ENCODE data around the gene PSMD14. TPM values are rescaled to one million over a fixed set of nuclear protein-coding genes. Genes with fewer than 3 reads are reported as not detected.

The PSMD14 gene
- polyA plus RNA-seq, 1 donor from 2014 or later = 136 TPM

DNA sequence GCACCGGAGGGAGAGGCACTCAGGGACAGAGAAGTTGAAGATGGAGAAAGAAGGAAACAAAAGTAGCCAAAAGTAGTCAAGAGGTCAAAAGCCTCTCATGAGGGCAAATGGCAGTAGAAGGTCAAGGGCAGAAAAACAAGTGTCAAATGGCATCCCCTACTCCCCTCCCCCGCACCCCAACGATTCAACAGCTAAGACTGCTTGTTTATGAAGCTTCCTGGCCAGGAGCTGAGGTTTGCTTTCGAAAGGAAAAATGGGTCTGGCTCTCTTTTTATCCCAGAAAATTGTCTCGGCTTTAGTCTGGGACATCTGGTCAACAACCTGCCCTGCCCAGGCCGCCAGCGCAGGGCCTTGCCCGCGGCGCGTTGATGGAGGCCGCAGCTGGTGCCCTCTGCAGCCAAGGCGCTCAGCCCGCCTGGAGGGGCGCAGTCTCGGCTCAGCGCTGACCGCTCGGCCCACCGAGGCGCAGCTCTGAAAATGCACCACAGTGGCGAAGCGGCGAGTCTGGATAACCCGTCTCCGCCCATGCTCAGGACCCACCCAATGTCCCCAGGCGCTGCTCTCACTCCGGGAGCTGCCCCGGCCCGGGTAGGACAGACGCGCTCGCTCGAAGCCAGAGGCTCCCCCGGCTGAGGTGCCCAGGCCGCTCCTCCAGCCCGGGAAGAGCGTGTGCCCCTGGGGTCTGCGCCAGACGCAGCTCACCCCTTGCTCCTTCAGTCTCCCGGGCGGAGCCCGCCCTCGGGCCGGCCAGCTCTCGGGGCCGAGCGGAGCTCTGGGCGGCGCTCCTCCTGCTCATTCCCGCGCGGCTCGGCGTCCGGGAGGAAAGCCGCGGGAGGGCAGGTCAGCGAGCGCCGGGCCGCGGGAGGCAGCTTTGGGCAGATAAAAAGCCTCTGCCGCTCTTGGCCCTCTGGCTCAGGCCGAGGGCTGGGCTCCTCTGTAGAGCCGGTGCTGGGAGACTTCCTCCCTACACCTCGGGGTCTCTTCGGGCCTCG, 106.1 kb downstream of the PSMD14 start:
- Histone ChIP-seq H3K27ac (ENCODE audit: low read length) (no peak overlapping the region), H2AFZ (ENCODE audit: low read depth, low read length) (no peak overlapping the region), H4K20me1 (ENCODE audit: insufficient read depth) (no peaks in the 10 kb centered on the region), H3K9me3 (ENCODE audit: low read length) (no peaks in the 10 kb centered on the region), H3K4me3 (ENCODE audit: low read length) (peak overlapping the region; percentile 61), H3F3A (ENCODE audit: insufficient read depth, low read length, poor library complexity, severe bottlenecking) (no peaks in the 10 kb centered on the region), H3K9me2 (ENCODE audit: insufficient read depth, low read length) (no peaks in the 10 kb centered on the region), H3K79me2 (replicated peaks; ENCODE audit: insufficient read depth, low read length) (no peaks in the 10 kb centered on the region), H3K36me3 (ENCODE audit: insufficient read depth, low read length) (no peaks in the 10 kb centered on the region), H3K9ac (ENCODE audit: low read length) (peak overlapping the region; percentile 38), H3K27me3 (ENCODE audit: insufficient read depth, low read depth, low read length) (peaks cover 67% of the 10 kb centered on the region), H3K4me2 (ENCODE audit: low read length) (no peak overlapping the region)
- TF ChIP-seq, protein P1, sequence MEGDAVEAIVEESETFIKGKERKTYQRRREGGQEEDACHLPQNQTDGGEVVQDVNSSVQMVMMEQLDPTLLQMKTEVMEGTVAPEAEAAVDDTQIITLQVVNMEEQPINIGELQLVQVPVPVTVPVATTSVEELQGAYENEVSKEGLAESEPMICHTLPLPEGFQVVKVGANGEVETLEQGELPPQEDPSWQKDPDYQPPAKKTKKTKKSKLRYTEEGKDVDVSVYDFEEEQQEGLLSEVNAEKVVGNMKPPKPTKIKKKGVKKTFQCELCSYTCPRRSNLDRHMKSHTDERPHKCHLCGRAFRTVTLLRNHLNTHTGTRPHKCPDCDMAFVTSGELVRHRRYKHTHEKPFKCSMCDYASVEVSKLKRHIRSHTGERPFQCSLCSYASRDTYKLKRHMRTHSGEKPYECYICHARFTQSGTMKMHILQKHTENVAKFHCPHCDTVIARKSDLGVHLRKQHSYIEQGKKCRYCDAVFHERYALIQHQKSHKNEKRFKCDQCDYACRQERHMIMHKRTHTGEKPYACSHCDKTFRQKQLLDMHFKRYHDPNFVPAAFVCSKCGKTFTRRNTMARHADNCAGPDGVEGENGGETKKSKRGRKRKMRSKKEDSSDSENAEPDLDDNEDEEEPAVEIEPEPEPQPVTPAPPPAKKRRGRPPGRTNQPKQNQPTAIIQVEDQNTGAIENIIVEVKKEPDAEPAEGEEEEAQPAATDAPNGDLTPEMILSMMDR (IDR thresholded peaks at IDR 0.05; ENCODE audit: poor library complexity, severe bottlenecking) = peak; percentile 19
- no peak for TF ChIP-seq EP300 (conservative IDR thresholded peaks at IDR 0.05; ENCODE audit: poor library complexity, severe bottlenecking)

- no peaks in the 10 kb centered on the region for H3K79me2 ChIP-seq (replicated peaks; ENCODE audit: insufficient read depth, low read length)
- H3K27ac ChIP-seq (ENCODE audit: low read length) = peak overlapping the region; percentile 9
- no peaks in the 10 kb centered on the region for H3K9me3 ChIP-seq (ENCODE audit: low read length)
- peak overlapping the region; percentile 38 for H3K9ac ChIP-seq (ENCODE audit: low read length)
- H3K27me3 ChIP-seq (ENCODE audit: insufficient read depth, low read depth, low read length) = peaks cover 77% of the 10 kb centered on the region
- H2AFZ ChIP-seq (ENCODE audit: low read depth, low read length) = no peak overlapping the region
- no peak overlapping the region for H3K4me2 ChIP-seq (ENCODE audit: low read length)
- no peaks in the 10 kb centered on the region for H3K9me2 ChIP-seq (ENCODE audit: insufficient read depth, low read length)
- no peaks in the 10 kb centered on the region for H4K20me1 ChIP-seq (ENCODE audit: insufficient read depth)
- H3F3A ChIP-seq (ENCODE audit: insufficient read depth, low read length, poor library complexity, severe bottlenecking) = no peaks in the 10 kb centered on the region
- peak overlapping the region; percentile 61 for H3K4me3 ChIP-seq (ENCODE audit: low read length)
- TF ChIP-seq, protein P1 (IDR thresholded peaks at IDR 0.05; ENCODE audit: poor library complexity, severe bottlenecking) = no peak
- TF ChIP-seq POLR2AphosphoS5 (IDR thresholded peaks at IDR 0.05) (peak; percentile 28), REST (IDR thresholded peaks at IDR 0.05; ENCODE audit: borderline replicate concordance) (no peak)
- no peaks in the 10 kb centered on the region for H3K36me3 ChIP-seq (ENCODE audit: insufficient read depth, low read length)
Measured at GRCh38 chr2:161415034-161415986, 107.1 kb downstream of the PSMD14 start.

Measured in neural cell (in vitro differentiated cells).